GM12878 (cell line): ENCODE data around the gene MAP7D2. TPM values are rescaled to one million over a fixed set of nuclear protein-coding genes. Genes with fewer than 3 reads are reported as not detected.

Source experiments
- BMI1 ChIP-seq: fragments of 450-650 bp; IDR thresholded peaks from 2 replicates; pipeline ENCODE4 v1.6.1; 2016; ENCODE audit warnings: mild to moderate bottlenecking, moderate library complexity, borderline replicate concordance
- CREM ChIP-seq: IDR thresholded peaks from 2 replicates; pipeline ENCODE4 v1.6.1; 2014; ENCODE audit warnings: antibody characterized with exemption, low read depth
- SIX5 ChIP-seq: IDR thresholded peaks from 2 replicates; pipeline ENCODE4 v1.6.1; 2011; ENCODE audit warnings: mild to moderate bottlenecking, low read depth, low read length, moderate library complexity; ENCODE audit not compliant: severe bottlenecking
- SMARCA5 ChIP-seq: fragments of 450-650 bp; IDR thresholded peaks from 2 replicates; pipeline ENCODE4 v1.6.1; 2017; ENCODE audit warnings: mild to moderate bottlenecking
- ZBTB40 ChIP-seq: fragments of 450-650 bp; IDR thresholded peaks from 2 replicates; pipeline ENCODE4 v1.6.1; 2016; ENCODE audit warnings: mild to moderate bottlenecking, moderate library complexity, borderline replicate concordance
- polyA plus RNA-seq, 11 experiments: library from polyadenylated mRNA; depleted of rRNA in 4 of 11; unstranded in 6 of 11; stranded (reverse) in 5 of 11; fragments of >200 nt; fragmentation: Nextera tagmentation in 4 of 11; fragmentation: Illumina TruSeq in 1 of 11; extraction: Ambion mirVana in 4 of 11; extraction: Trizol in 1 of 11; gene quantifications; 1 replicate in 1 of 11; 2 replicates in 10 of 11; pipeline versions ENCODE4 v1.2.1 to v1.2.3, GENCODE V29; 2011 to 2016; ENCODE audit warnings: inconsistent platforms in 2 of 11, missing spikeins in 2 of 11, low read depth in 1 of 11
- total RNA-seq, 4 experiments: library from RNA; depleted of rRNA in 3 of 4; stranded (reverse); fragments of >200 nt in 3 of 4; fragmentation: Illumina TruSeq in 1 of 4; extraction: Trizol in 1 of 4; gene quantifications; 2 replicates each; pipeline versions ENCODE4 v1.2.1 to v1.2.3, GENCODE V29; 2013 to 2021
- TF ChIP-seq, protein P1 (sequence below): fragments of 450-650 bp; IDR thresholded peaks from 2 replicates; pipeline ENCODE4 v1.6.1; 2017; ENCODE audit warnings: antibody characterized with exemption, mild to moderate bottlenecking, moderate library complexity
- TF ChIP-seq, protein P2 (sequence below): IDR thresholded peaks from 2 replicates; pipeline ENCODE4 v1.6.1; 2012; ENCODE audit warnings: low read depth, low read length, improper control_type of control experiment
- TF ChIP-seq, protein P3 (sequence below), 3 experiments: IDR thresholded peaks in 2 of 3; conservative IDR thresholded peaks in 1 of 3; 2 replicates each; pipeline ENCODE4 v1.5.1; 2011; ENCODE audit warnings: low read depth in 3 of 3, low read length in 3 of 3, mild to moderate bottlenecking in 3 of 3, control low read depth in 2 of 3, moderate library complexity in 2 of 3, inconsistent platforms in 1 of 3, mixed read lengths in 1 of 3; ENCODE audit not compliant: control insufficient read depth in 2 of 3, insufficient read depth in 1 of 3; ENCODE audit errors: extremely low read depth in 1 of 3

MAP7D2 gene
- total and polyA plus RNA-seq, 10 of the 15 experiments (the other 5 are each of a cell fraction or from before 2014, with no cell fraction given) = 0.06 to 18.4 (median 0.22) TPM

DNA sequence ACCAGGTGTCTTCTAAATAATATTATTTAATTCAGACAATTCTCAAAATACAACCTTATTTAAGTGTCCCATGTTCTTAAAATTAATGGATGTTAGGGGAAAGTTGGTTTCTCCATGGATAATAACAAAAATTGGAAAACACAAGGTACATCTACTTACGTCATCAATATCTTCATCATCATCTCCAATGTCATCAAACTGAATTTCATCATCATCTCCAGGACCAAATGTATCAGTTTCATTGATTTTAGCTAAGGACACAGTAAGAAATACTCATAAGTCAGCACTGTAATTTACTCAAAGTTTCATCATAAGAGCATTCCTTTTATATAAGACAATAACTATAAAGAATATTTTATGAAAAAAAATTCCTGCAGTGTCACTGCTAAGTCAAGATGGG is 13.7 kb upstream of the MAP7D2 start (continued):
- TF ChIP-seq ZBTB40 (no peak), BMI1 (no peak), SMARCA5 (no peak), SIX5 (no peak), CREM (no peak)
- TF ChIP-seq, protein P1, sequence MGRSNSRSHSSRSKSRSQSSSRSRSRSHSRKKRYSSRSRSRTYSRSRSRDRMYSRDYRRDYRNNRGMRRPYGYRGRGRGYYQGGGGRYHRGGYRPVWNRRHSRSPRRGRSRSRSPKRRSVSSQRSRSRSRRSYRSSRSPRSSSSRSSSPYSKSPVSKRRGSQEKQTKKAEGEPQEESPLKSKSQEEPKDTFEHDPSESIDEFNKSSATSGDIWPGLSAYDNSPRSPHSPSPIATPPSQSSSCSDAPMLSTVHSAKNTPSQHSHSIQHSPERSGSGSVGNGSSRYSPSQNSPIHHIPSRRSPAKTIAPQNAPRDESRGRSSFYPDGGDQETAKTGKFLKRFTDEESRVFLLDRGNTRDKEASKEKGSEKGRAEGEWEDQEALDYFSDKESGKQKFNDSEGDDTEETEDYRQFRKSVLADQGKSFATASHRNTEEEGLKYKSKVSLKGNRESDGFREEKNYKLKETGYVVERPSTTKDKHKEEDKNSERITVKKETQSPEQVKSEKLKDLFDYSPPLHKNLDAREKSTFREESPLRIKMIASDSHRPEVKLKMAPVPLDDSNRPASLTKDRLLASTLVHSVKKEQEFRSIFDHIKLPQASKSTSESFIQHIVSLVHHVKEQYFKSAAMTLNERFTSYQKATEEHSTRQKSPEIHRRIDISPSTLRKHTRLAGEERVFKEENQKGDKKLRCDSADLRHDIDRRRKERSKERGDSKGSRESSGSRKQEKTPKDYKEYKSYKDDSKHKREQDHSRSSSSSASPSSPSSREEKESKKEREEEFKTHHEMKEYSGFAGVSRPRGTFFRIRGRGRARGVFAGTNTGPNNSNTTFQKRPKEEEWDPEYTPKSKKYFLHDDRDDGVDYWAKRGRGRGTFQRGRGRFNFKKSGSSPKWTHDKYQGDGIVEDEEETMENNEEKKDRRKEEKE = no peak
- TF ChIP-seq, protein P2, sequence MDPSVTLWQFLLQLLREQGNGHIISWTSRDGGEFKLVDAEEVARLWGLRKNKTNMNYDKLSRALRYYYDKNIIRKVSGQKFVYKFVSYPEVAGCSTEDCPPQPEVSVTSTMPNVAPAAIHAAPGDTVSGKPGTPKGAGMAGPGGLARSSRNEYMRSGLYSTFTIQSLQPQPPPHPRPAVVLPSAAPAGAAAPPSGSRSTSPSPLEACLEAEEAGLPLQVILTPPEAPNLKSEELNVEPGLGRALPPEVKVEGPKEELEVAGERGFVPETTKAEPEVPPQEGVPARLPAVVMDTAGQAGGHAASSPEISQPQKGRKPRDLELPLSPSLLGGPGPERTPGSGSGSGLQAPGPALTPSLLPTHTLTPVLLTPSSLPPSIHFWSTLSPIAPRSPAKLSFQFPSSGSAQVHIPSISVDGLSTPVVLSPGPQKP = no peak
- TF ChIP-seq, protein P3, sequence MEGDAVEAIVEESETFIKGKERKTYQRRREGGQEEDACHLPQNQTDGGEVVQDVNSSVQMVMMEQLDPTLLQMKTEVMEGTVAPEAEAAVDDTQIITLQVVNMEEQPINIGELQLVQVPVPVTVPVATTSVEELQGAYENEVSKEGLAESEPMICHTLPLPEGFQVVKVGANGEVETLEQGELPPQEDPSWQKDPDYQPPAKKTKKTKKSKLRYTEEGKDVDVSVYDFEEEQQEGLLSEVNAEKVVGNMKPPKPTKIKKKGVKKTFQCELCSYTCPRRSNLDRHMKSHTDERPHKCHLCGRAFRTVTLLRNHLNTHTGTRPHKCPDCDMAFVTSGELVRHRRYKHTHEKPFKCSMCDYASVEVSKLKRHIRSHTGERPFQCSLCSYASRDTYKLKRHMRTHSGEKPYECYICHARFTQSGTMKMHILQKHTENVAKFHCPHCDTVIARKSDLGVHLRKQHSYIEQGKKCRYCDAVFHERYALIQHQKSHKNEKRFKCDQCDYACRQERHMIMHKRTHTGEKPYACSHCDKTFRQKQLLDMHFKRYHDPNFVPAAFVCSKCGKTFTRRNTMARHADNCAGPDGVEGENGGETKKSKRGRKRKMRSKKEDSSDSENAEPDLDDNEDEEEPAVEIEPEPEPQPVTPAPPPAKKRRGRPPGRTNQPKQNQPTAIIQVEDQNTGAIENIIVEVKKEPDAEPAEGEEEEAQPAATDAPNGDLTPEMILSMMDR (IDR thresholded peaks at IDR 0.05 in 2 of 3, conservative IDR thresholded peaks at IDR 0.05 in 1 of 3; ENCODE audit: control insufficient read depth in 2 of 3, extremely low read depth in 1 of 3, insufficient read depth in 1 of 3, low read depth in 3 of 3, low read length in 3 of 3) = no peak
